ENCODE data around the gene GRID1.

GRID1 gene

GRCh38 chr10:86220626-86221025 lies 146.0 kb downstream of the GRID1 start:
- no peaks in the 10 kb centered on the region for H3K36me3 ChIP-seq (ENCODE audit: insufficient read depth, low read length)
- H3K4me1 ChIP-seq (ENCODE audit: insufficient read depth, low read length, severe bottlenecking), result no peaks in the 10 kb centered on the region
- H2AFZ ChIP-seq (ENCODE audit: low read length), result no peak overlapping the region
- H4K20me1 ChIP-seq (ENCODE audit: insufficient read depth, low read length), result no peaks in the 10 kb centered on the region
- H3F3A ChIP-seq (ENCODE audit: insufficient read depth, low read length), result no peaks in the 10 kb centered on the region
- no peaks in the 10 kb centered on the region for H3K9me3 ChIP-seq (ENCODE audit: low read length)
- no peak overlapping the region for H3K9ac ChIP-seq (ENCODE audit: low read length)
- H3K27me3 ChIP-seq (ENCODE audit: insufficient read depth, low read length), result 0 out of 2 replicates have a peak, but pooled peaks cover 4% of the 10 kb centered on the region
- TF ChIP-seq EZH2 (IDR thresholded peaks at IDR 0.05; ENCODE audit: borderline replicate concordance, low read length) (no peak), CTCF (IDR thresholded peaks at IDR 0.05; ENCODE audit: low read length) (no peak)
- no peaks in the 10 kb centered on the region for H3K9me2 ChIP-seq (ENCODE audit: low read depth, low read length)
- no peaks in the 10 kb centered on the region for H3K79me2 ChIP-seq (ENCODE audit: insufficient read depth, low read length)
- H3K27ac ChIP-seq (ENCODE audit: low read depth, low read length, poor library complexity, severe bottlenecking), result no peak overlapping the region
- no peak overlapping the region for H3K4me3 ChIP-seq (ENCODE audit: low read depth, low read length, poor library complexity, severe bottlenecking)
- H3K4me2 ChIP-seq (ENCODE audit: low read length), result no peak overlapping the region

DNA sequence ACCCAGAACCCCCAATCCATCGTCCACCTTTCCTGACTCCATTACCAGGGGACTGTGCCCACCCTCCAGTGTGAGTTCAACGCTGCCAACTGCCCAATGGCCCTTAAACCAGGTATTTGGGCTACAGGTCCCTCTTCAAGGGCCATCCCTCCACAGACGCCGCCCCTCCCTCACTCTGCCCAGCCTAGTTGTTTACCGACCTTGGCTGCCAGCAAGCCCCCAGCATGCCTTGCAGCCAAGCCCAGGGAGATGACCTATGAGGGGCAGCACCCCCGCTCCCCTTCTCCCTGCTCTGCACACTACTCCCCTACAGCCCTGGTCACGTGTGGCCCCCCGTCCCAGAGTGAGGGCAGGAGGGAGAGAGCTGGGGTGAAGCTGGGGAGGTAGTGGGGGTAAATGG lies 147.3 kb downstream of the GRID1 start:
- H2AFZ ChIP-seq (ENCODE audit: low read length), result no peak overlapping the region
- H4K20me1 ChIP-seq (ENCODE audit: insufficient read depth, low read length), result no peaks in the 10 kb centered on the region
- H3K79me2 ChIP-seq (ENCODE audit: insufficient read depth, low read length), result no peaks in the 10 kb centered on the region
- H3K4me1 ChIP-seq (ENCODE audit: insufficient read depth, low read length, severe bottlenecking), result no peaks in the 10 kb centered on the region
- no peak overlapping the region for H3K4me3 ChIP-seq (ENCODE audit: low read depth, low read length, poor library complexity, severe bottlenecking)
- no peaks in the 10 kb centered on the region for H3K9me3 ChIP-seq (ENCODE audit: low read length)
- no peak overlapping the region for H3K27ac ChIP-seq (ENCODE audit: low read depth, low read length, poor library complexity, severe bottlenecking)
- H3K27me3 ChIP-seq (ENCODE audit: insufficient read depth, low read length), result 0 out of 2 replicates have a peak, but pooled peaks cover 4% of the 10 kb centered on the region
- no peaks in the 10 kb centered on the region for H3K9me2 ChIP-seq (ENCODE audit: low read depth, low read length)
- no peak overlapping the region for H3K9ac ChIP-seq (ENCODE audit: low read length)
- H3K36me3 ChIP-seq (ENCODE audit: insufficient read depth, low read length), result no peaks in the 10 kb centered on the region
- H3K4me2 ChIP-seq (ENCODE audit: low read length), result no peak overlapping the region
- H3F3A ChIP-seq (ENCODE audit: insufficient read depth, low read length), result no peaks in the 10 kb centered on the region
- TF ChIP-seq CTCF (IDR thresholded peaks at IDR 0.05; ENCODE audit: low read length) (no peak), EZH2 (IDR thresholded peaks at IDR 0.05; ENCODE audit: borderline replicate concordance, low read length) (no peak)

DNA sequence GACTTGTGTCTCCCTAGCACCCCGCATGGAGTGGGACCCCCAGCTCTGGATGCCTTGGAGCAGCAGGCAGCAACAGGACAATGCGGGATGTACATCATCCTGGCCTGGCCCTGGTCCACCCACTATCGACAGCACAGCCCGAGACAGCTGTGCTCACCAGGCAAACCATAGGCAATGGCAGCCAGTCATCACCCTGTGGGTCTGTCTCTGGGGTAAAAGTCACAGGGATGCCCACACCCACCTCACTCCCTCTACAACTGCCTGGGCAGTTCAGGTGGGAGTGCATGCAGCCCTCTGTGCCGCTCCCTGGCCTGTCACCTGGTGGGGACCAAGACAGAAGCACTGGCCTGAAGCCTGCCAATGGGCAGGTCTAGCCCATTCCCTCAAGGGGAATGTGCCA lies 147.8 kb downstream of the GRID1 start:
- H4K20me1 ChIP-seq (ENCODE audit: insufficient read depth, low read length), result no peaks in the 10 kb centered on the region
- TF ChIP-seq EZH2 (IDR thresholded peaks at IDR 0.05; ENCODE audit: borderline replicate concordance, low read length) (no peak), CTCF (IDR thresholded peaks at IDR 0.05; ENCODE audit: low read length) (no peak)
- H3K4me2 ChIP-seq (ENCODE audit: low read length), result no peak overlapping the region
- no peaks in the 10 kb centered on the region for H3K4me1 ChIP-seq (ENCODE audit: insufficient read depth, low read length, severe bottlenecking)
- no peaks in the 10 kb centered on the region for H3K9me3 ChIP-seq (ENCODE audit: low read length)
- H3K27me3 ChIP-seq (ENCODE audit: insufficient read depth, low read length), result 0 out of 2 replicates have a peak, but pooled peaks cover 4% of the 10 kb centered on the region
- no peak overlapping the region for H3K9ac ChIP-seq (ENCODE audit: low read length)
- no peak overlapping the region for H2AFZ ChIP-seq (ENCODE audit: low read length)
- H3K79me2 ChIP-seq (ENCODE audit: insufficient read depth, low read length), result no peaks in the 10 kb centered on the region
- no peaks in the 10 kb centered on the region for H3F3A ChIP-seq (ENCODE audit: insufficient read depth, low read length)
- no peak overlapping the region for H3K4me3 ChIP-seq (ENCODE audit: low read depth, low read length, poor library complexity, severe bottlenecking)
- no peak overlapping the region for H3K27ac ChIP-seq (ENCODE audit: low read depth, low read length, poor library complexity, severe bottlenecking)
- H3K9me2 ChIP-seq (ENCODE audit: low read depth, low read length), result no peaks in the 10 kb centered on the region
- H3K36me3 ChIP-seq (ENCODE audit: insufficient read depth, low read length), result no peaks in the 10 kb centered on the region
